Measurements from ENCODE around the gene CD48. TPM values are rescaled to one million over a fixed set of nuclear protein-coding genes. Genes with fewer than 3 reads are reported as not detected.

Gene CD48
- total RNA-seq, 1 experiment from 2014 or later = not detected

GRCh38 chr1:160669276-160669675 is 42.3 kb downstream of the CD48 start:
- H3K27me3 ChIP-seq (replicated peaks; ENCODE audit: insufficient read depth, low read depth, low read length, poor library complexity) = peaks cover 10% of the 10 kb centered on the region
- H3K9me3 ChIP-seq (ENCODE audit: low read depth, low read length, poor library complexity, severe bottlenecking) = peaks cover 6% of the 10 kb centered on the region
- no TSS peak for BruUV-seq (replicated peaks)
- ChIA-PET POLR2A (ENCODE audit: low non-redundant PET) (no interaction called here), CTCF (no interaction called here)
- intact Hi-C loops (cut with micrococcal nuclease; ENCODE audit: unreplicated experiment) = no loop called here
- DNase-seq (ENCODE audit: low spot score) = no peak
- TF ChIP-seq CTCF (conservative IDR thresholded peaks at IDR 0.05; ENCODE audit: low read depth, low read length) (no peak), EZH2 (IDR thresholded peaks at IDR 0.05; ENCODE audit: borderline replicate concordance, low read depth, low read length, poor library complexity, severe bottlenecking) (no peak)
- no peak overlapping the region for H3K27ac ChIP-seq (ENCODE audit: low read depth, low read length, poor library complexity, severe bottlenecking)
- H3K36me3 ChIP-seq (ENCODE audit: insufficient read depth, low read length, poor library complexity, severe bottlenecking) = no peaks in the 10 kb centered on the region
- H3K4me3 ChIP-seq (ENCODE audit: low read depth, low read length, poor library complexity, severe bottlenecking) = no peak overlapping the region
- H3K4me1 ChIP-seq (ENCODE audit: insufficient read depth, low read length, poor library complexity, severe bottlenecking) = peaks cover 21% of the 10 kb centered on the region

- POLR2A ChIA-PET (ENCODE audit: low non-redundant PET) = interaction anchor here (0.6 kb wide), 1 partner anchor 26 kb away, joined by 4 read pairs; no protein-coding TSS in a partner anchor
- DNase-seq (ENCODE audit: low spot score) = no peak
- no peaks in the 10 kb centered on the region for H3K27me3 ChIP-seq (replicated peaks; ENCODE audit: insufficient read depth, low read depth, low read length, poor library complexity)
- H3K27ac ChIP-seq (ENCODE audit: low read depth, low read length, poor library complexity, severe bottlenecking) = no peak overlapping the region
- no TSS peak for BruUV-seq (replicated peaks)
- H3K9me3 ChIP-seq (ENCODE audit: low read depth, low read length, poor library complexity, severe bottlenecking) = peaks cover 6% of the 10 kb centered on the region
- CTCF ChIA-PET = no interaction called here
- intact Hi-C loops (cut with micrococcal nuclease; ENCODE audit: unreplicated experiment) = no loop called here
- TF ChIP-seq EZH2 (IDR thresholded peaks at IDR 0.05; ENCODE audit: borderline replicate concordance, low read depth, low read length, poor library complexity, severe bottlenecking) (no peak), CTCF (conservative IDR thresholded peaks at IDR 0.05; ENCODE audit: low read depth, low read length) (no peak)
- H3K36me3 ChIP-seq (ENCODE audit: insufficient read depth, low read length, poor library complexity, severe bottlenecking) = no peaks in the 10 kb centered on the region
- peaks cover 21% of the 10 kb centered on the region for H3K4me1 ChIP-seq (ENCODE audit: insufficient read depth, low read length, poor library complexity, severe bottlenecking)
- no peak overlapping the region for H3K4me3 ChIP-seq (ENCODE audit: low read depth, low read length, poor library complexity, severe bottlenecking)
These were observed 43.7 kb downstream of the CD48 start for GRCh38 chr1:160667896-160668295.

- H3K27ac ChIP-seq (ENCODE audit: low read depth, low read length, poor library complexity, severe bottlenecking) = peak overlapping the region; percentile 34
- no TSS peak for BruUV-seq (replicated peaks)
- DNase-seq (ENCODE audit: low spot score) = no peak
- TF ChIP-seq EZH2 (IDR thresholded peaks at IDR 0.05; ENCODE audit: borderline replicate concordance, low read depth, low read length, poor library complexity, severe bottlenecking) (no peak), CTCF (conservative IDR thresholded peaks at IDR 0.05; ENCODE audit: low read depth, low read length) (no peak)
- intact Hi-C loops (cut with micrococcal nuclease; ENCODE audit: unreplicated experiment) = no loop called here
- H3K27me3 ChIP-seq (replicated peaks; ENCODE audit: insufficient read depth, low read depth, low read length, poor library complexity) = no peaks in the 10 kb centered on the region
- H3K9me3 ChIP-seq (ENCODE audit: low read depth, low read length, poor library complexity, severe bottlenecking) = peaks cover 6% of the 10 kb centered on the region
- no peaks in the 10 kb centered on the region for H3K36me3 ChIP-seq (ENCODE audit: insufficient read depth, low read length, poor library complexity, severe bottlenecking)
- CTCF ChIA-PET = no interaction called here
- POLR2A ChIA-PET (ENCODE audit: low non-redundant PET) = no interaction called here
- no peak overlapping the region for H3K4me3 ChIP-seq (ENCODE audit: low read depth, low read length, poor library complexity, severe bottlenecking)
- peaks cover 25% of the 10 kb centered on the region for H3K4me1 ChIP-seq (ENCODE audit: insufficient read depth, low read length, poor library complexity, severe bottlenecking)
These were observed 45.6 kb downstream of the CD48 start for GRCh38 chr1:160666079-160666442.
